Measurements from ENCODE around the gene FKBP2. TPM values are rescaled to one million over a fixed set of nuclear protein-coding genes. Genes with fewer than 3 reads are reported as not detected.

The FKBP2 gene
- total and polyA plus RNA-seq, 2 of the 13 experiments (the other 11 are each of a cell fraction or from before 2014, with no cell fraction given): 30.1 to 53.3 TPM

DNA sequence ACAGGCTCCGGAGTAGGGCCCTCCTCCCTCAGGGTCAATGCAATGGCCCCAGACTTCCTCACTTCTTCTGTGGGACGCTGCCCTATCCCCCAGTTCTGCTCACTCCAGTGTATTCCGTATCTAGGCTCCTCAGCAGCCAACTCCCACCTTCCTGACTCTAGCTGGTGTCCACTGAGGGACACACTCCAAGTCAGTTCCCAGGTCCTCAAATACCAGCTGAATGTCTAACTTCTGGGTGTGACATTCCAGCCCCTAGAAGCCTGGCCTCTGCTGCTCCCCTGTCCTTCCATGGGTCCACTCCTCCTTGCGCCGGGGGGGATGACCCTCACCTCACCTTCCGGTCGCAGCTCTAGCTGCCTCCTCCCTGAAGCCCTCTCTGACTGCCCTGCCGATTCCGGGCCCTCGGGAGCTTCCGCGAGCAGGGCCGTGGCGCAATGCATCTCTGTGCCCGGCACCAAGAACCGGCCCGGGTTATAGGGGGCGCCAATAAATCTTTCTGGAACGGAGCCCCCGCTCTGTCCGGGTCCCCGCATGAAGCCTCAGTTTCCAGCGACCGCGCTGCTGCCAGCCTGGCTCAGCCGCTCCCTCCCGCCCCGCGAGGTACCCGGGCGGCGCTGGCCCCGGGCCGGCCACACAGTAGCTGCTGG, 28.1 kb downstream of the FKBP2 start (continued):
- TF ChIP-seq ZBTB37 (CRISPR knock-in tag; IDR thresholded peaks at IDR 0.05) (no peak), XRCC5 (optimal IDR thresholded peaks at IDR 0.05; ENCODE audit: low read length) (peak; percentile 27), HMG20B (CRISPR knock-in tag; conservative IDR thresholded peaks at IDR 0.05) (no peak), PBX3 (CRISPR knock-in tag; IDR thresholded peaks at IDR 0.05; ENCODE audit: borderline replicate concordance) (no peak), RCOR2 (CRISPR knock-in tag; IDR thresholded peaks at IDR 0.05) (0 out of 2 replicates have a peak, but pooled peaks have one; percentile 31), RARG (CRISPR knock-in tag; IDR thresholded peaks at IDR 0.05; ENCODE audit: low read depth) (no peak), ZNF546 (CRISPR knock-in tag; conservative IDR thresholded peaks at IDR 0.05) (peak; percentile 75; the same call in 1 of the 2 replicates), TCF7 (IDR thresholded peaks at IDR 0.05; ENCODE audit: low read depth) (no peak), KAT7 (CRISPR knock-in tag; IDR thresholded peaks at IDR 0.05; ENCODE audit: borderline replicate concordance) (no peak), MED1 (CRISPR knock-in tag; IDR thresholded peaks at IDR 0.05) (no peak), ZNF670 (CRISPR knock-in tag; IDR thresholded peaks at IDR 0.05; ENCODE audit: borderline replicate concordance) (no peak), ZNF232 (CRISPR knock-in tag; IDR thresholded peaks at IDR 0.05; ENCODE audit: borderline replicate concordance) (0 out of 2 replicates have a peak, but pooled peaks have one; percentile 22), ZBTB42 (CRISPR knock-in tag; IDR thresholded peaks at IDR 0.05) (no peak; the same call in 1 of the 2 replicates), RXRA (CRISPR knock-in tag; IDR thresholded peaks at IDR 0.05) (no peak), SRY (CRISPR knock-in tag; IDR thresholded peaks at IDR 0.05) (no peak), SPEN (CRISPR knock-in tag; IDR thresholded peaks at IDR 0.05; ENCODE audit: low read depth) (no peak), RNF219 (CRISPR knock-in tag; IDR thresholded peaks at IDR 0.05) (no peak)
- TF ChIP-seq, protein P1, sequence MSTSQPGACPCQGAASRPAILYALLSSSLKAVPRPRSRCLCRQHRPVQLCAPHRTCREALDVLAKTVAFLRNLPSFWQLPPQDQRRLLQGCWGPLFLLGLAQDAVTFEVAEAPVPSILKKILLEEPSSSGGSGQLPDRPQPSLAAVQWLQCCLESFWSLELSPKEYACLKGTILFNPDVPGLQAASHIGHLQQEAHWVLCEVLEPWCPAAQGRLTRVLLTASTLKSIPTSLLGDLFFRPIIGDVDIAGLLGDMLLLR (CRISPR knock-in tag; IDR thresholded peaks at IDR 0.05): no peak
- TF ChIP-seq, protein P2, sequence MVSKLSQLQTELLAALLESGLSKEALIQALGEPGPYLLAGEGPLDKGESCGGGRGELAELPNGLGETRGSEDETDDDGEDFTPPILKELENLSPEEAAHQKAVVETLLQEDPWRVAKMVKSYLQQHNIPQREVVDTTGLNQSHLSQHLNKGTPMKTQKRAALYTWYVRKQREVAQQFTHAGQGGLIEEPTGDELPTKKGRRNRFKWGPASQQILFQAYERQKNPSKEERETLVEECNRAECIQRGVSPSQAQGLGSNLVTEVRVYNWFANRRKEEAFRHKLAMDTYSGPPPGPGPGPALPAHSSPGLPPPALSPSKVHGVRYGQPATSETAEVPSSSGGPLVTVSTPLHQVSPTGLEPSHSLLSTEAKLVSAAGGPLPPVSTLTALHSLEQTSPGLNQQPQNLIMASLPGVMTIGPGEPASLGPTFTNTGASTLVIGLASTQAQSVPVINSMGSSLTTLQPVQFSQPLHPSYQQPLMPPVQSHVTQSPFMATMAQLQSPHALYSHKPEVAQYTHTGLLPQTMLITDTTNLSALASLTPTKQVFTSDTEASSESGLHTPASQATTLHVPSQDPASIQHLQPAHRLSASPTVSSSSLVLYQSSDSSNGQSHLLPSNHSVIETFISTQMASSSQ (IDR thresholded peaks at IDR 0.05; ENCODE audit: low read depth): no peak
- TF ChIP-seq, protein P2 (CRISPR knock-in tag; IDR thresholded peaks at IDR 0.05; ENCODE audit: borderline replicate concordance): no peak

Measured in HepG2 (cell line).